Stimulated activated naive CD8-positive, alpha-beta T cell treated with anti-CD3 and anti-CD28 coated beads, Interleukin-15, Interleukin-2, amounts not matched to agents 100 U/mL and 50 U/mL, for 24 hours (primary cell): ENCODE data around the gene SLIT3.
A peak's percentile ranks its signal among the peaks of the same experiment; 100 is the strongest.

Experiments used
- ATAC-seq: fragments of 150-1000 bp; cut with Tn5 transposase; one replicate; pipeline ENCODE4 v1.10.0; 2021
- DNase-seq: peaks from one replicate; pipeline ENCODE4 v3.0.0; 2021

SLIT3 gene

DNA sequence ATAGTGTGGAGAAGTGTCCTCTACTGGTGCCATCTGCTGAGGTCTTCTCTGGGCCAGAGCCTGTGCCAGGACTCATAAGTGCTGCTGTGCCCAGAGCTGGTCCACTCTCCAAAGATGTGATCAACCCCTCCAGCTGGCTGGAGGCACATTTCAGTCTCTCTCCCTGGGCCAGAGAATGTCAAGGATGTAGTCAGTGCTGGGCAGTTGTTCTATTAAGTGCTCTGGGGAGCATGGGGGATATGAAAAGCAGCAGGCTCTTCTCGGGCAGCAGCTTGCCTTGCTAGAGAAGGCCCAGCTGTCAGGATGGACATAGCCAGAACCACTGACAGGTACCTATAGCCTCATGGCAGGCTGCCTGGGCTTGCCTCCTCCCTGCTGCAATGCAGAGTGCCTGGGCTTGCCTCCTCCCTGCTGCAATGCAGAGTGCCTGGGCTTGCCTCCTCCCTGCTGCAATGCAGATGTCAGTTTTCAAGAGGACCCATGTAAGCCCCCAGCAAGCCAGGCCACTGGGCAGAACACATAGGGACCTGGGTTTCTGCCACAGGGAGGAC is 564.6 kb downstream of the SLIT3 start:
- DNase-seq = no peak
- no peak for ATAC-seq

GRCh38 chr5:168734620-168735300 is 566.2 kb downstream of the SLIT3 start:
- ATAC-seq = peak; percentile 45
- no peak for DNase-seq

GRCh38 chr5:168734119-168734518 is 566.8 kb downstream of the SLIT3 start:
- DNase-seq = no peak

GRCh38 chr5:168728546-168729211 is 572.3 kb downstream of the SLIT3 start:
- no peak for ATAC-seq
- DNase-seq = no peak

More at GRCh38 chr5:168734119-168734518, 566.8 kb downstream of the SLIT3 start:
- ATAC-seq = no peak

DNA sequence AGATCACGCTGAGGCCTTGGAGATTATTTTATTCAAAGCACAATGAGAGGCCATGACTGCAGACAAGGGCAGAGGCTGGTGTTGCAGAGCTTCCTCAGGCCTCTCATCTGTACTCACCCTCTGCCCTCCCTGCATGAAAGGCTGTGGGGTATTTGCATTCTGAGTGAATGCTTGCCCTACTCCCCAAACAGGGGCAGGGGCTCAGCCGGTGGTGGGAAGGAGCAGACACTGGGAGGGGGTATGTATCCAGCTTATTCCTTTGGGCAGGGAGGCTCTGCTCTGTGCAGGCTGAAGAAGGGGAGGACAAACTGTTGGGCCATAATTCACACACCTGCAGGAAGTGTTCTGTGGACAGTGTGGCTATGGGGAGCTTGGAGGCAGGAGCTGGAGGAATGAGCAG is 573.4 kb downstream of the SLIT3 start:
- no peak for ATAC-seq
- no peak for DNase-seq

DNA sequence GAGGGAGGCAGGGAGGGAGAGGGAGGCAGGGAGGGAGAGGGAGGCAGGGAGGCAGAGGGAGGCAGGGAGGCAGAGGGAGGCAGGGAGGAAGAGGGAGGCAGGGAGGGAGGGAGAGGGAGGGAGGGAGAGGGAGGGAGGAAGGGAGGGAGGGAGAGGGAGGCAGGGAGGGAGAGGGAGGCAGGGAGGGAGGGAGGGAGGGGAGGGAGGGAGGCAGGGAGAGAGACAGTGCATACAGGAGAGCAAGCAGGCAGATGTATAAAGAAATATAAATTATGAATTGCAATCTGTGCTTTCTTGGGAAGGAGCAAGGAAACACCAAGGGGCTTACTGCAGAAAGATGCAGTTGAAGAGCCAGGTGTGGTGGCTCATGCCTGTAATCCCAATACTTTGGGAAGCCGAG is 574.6 kb downstream of the SLIT3 start:
- no peak for DNase-seq
- ATAC-seq = no peak

- ATAC-seq (no peak), DNase-seq (no peak)
Measured at GRCh38 chr5:168724227-168724626, 576.7 kb downstream of the SLIT3 start.

- DNase-seq = no peak
- ATAC-seq = no peak
Measured at GRCh38 chr5:168723037-168723436, 577.9 kb downstream of the SLIT3 start.

GRCh38 chr5:168721966-168722365 is 579.0 kb downstream of the SLIT3 start:
- ATAC-seq = no peak
- no peak for DNase-seq

DNA sequence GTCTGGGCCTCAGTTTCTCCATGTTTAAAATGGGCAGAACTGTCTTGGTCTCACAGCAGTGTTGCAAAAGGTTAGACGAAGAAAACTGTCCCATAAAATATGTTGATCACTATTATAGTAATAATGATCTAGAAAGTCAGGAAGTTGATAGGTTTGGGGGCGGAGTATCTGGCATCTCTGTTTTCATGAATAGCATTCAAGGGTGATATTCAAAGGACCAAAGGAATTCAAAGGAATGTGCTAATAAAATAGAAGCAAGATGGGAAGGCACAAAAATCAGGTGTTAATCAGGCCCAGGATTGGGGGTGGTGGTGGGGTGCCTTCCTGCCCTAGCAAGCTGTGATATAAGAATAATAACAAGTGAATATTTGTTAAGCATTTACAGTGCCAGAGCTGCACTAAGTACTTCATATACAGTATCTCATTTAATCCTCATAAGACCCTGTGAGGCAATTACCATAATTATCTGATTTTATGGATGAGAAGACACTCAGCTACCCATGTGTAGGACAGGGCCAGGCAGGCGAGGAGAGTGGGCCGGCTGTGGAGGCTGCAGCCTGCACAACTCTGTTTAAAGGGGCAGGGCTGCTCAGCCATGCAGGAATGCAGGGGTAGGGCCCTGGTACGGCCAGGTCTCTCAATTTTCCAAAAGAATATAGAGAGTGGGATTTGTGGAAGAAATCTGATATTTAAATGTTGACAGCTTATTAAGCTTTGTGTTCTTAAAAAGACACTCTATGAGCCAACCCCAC is 579.8 kb downstream of the SLIT3 start:
- no peak for ATAC-seq
- no peak for DNase-seq

GRCh38 chr5:168720575-168720974 is 580.4 kb downstream of the SLIT3 start:
- no peak for DNase-seq
- ATAC-seq = no peak

GRCh38 chr5:168714046-168714445 is 586.9 kb downstream of the SLIT3 start:
- ATAC-seq (peak; percentile 26), DNase-seq (no peak)

GRCh38 chr5:168713051-168713450 is 587.9 kb downstream of the SLIT3 start:
- ATAC-seq (no peak), DNase-seq (no peak)

- no peak for DNase-seq
Measured at GRCh38 chr5:168712280-168712924, 588.5 kb downstream of the SLIT3 start.

GRCh38 chr5:168710706-168711105 is 590.2 kb downstream of the SLIT3 start:
- DNase-seq (no peak), ATAC-seq (no peak)

More at GRCh38 chr5:168712280-168712924, 588.5 kb downstream of the SLIT3 start:
- ATAC-seq = no peak

DNA sequence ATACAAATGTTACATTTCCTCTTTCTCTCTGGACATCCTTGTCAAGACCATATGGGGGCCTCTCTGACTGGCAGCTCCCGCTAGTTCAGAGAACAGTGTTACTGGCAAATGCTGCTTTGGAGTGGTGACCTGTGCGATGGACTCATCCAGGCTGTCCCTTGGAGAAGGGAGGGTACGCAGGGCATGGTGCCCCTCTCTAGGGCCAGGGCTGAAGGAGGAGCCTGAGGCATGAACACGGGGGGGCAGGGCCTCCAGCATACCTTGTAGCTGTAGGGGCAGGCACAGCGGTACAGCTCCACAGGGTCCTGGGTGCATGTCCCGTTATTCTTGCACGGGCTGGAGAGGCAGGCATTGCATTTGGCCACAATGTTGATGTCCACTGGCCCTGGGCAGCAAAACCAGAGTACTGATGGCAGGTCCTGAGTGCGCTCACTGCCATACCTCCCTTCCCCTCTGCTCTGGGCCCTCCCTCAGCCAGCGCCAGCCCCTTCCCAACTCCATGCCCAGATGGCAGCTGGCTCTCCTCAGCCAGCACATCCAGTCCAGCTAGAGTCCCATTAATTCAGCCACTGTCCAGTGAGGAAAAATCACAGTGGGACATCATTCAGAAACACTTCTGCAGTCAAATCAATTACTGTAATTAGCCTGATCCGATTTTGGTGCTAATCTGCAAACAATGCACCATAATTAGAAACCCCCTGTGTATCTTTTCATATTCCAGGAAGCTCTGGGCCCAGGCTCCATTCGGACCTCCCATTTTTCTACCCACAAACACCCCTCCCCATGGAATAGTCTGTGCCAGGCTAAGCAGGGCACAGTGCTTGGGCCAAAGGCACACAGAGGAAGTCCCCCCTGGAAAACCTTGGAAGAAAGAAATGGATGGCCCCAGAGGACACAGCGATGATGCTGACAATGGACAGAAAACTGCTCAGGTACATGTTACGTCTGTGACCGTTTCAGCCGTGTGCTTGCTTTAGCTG is 592.9 kb downstream of the SLIT3 start:
- DNase-seq (no peak), ATAC-seq (no peak)

- DNase-seq (peak; percentile 14), ATAC-seq (peak; percentile 63)
Measured at GRCh38 chr5:168706655-168707069, 594.3 kb downstream of the SLIT3 start.

GRCh38 chr5:168705321-168705720 is 595.6 kb downstream of the SLIT3 start:
- no peak for DNase-seq
- ATAC-seq = no peak

- no peak for DNase-seq
- ATAC-seq = no peak
Measured at GRCh38 chr5:168702511-168702910, 598.4 kb downstream of the SLIT3 start.

DNA sequence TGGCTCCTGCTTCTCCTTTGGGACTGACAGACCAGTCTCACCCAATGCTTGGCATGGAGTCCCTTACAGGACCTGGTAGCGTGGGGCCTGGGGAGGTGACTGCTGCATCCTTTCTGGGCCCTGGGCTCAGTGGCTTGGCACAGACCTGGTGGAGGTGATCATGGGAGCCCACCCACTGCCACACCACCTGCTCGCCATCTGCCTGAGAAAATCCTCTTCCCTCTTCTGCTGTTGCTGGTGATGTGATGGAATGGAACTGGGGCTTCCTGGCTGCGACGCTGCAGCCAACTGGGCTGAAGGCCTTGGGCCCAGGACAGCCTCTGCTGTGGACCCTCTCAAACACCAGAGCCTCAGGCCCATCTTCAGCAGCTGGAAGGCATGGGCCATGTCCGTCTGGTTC is 599.3 kb downstream of the SLIT3 start:
- DNase-seq = no peak
- ATAC-seq = no peak

- no peak for ATAC-seq
- DNase-seq = no peak
Measured at GRCh38 chr5:168699002-168699401, 601.9 kb downstream of the SLIT3 start.
